Measurements from ENCODE around the gene BAG1.

BAG1 gene

DNA sequence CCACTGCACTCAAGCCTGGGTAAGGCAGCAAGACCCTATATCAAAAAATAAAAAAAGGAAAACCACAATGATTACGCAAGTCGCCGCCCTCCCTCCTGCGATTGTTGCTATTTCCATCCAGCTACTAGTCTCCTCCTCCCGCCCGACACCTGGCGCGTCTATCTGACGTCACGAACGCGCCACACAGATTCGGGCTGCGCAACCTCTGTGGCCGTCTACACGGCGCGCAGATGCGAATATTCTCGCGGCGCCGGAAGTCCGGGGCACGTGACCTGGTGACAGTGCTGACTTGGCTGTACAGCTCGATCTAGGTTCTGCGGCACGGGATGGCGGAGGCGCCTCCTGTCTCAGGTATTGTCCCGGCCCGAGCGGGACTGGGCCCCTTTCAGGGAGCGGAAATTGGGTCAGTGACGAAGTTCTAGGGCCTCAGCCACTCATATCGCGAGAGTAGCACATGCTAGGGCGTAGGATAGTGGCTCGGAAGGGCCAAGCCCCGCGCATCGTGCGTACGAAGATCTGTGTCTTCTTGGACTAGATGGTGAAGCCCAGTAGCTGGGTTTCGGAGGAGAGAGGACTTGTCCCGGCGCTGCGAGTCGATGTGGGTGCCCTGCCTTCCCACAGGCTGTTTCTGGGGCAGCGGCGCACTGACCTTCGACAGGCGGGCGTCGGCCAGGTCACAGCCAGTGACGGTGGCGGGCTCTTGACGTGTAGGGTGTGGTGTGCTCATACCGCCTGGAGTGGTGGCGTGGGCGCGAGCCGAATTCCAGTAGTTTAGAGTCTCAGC, 25.9 kb upstream of the BAG1 start, which contains the start of gene NFX1:
NFX1 (plus strand) TSS at position 270 of the 784 bp plus-strand sequence; CDS start at position 327, 57 bp downstream.
- DNase-seq (ENCODE audit: low read depth), result peak; percentile 99
- no peak for TF ChIP-seq CTCF (IDR thresholded peaks at IDR 0.05; ENCODE audit: insufficient read depth, low read depth, low read length, missing control alignments)
- H3K4me3 ChIP-seq (ENCODE audit: low read length), result peak within 1 kb of the TSS; percentile 94

GRCh38 chr9:33289936-33290246, 25.4 kb upstream of the BAG1 start:
- no peak for DNase-seq (ENCODE audit: low read depth)
- H3K4me3 ChIP-seq (ENCODE audit: low read length), result peak overlapping the region; percentile 94
- TF ChIP-seq CTCF (IDR thresholded peaks at IDR 0.05; ENCODE audit: insufficient read depth, low read depth, low read length, missing control alignments), result no peak

- no peak for TF ChIP-seq CTCF (IDR thresholded peaks at IDR 0.05; ENCODE audit: insufficient read depth, low read depth, low read length, missing control alignments)
- H3K4me3 ChIP-seq (ENCODE audit: low read length), result peak overlapping the region; percentile 94
- DNase-seq (ENCODE audit: low read depth), result no peak
Observed at GRCh38 chr9:33289496-33289895, 25.0 kb upstream of the BAG1 start.

DNA sequence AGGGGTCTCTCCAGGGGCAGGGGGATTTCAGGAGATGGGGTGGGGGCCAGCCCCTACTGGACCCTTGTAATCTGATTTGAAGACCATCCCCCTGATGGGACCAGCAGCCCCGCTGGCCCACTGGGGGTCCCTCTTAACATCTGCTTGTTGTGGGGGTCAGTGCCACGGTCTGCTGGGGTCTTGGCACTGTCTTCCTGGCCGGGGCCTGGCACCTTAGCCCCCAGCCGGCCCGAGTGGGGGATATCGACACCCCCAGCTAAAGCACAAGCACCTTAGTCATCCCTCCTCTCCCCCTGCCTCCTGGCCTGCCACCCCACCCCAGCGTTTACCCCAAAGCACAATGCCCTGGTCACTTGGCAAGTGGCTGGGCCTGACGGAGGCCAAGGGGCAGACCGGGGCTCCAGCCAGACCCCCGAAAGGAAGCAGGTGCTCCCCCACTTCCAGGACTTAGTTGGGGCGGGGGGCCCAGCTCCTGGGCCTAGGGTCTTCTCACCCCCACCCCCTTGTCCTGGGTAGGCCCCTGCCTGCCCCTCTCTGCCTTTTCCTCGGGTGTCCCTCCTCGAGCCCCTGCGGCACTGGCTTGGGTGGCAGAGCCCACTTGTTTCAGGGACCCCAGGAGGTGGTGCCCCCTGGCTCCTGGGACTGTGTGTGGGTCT, 24.4 kb upstream of the BAG1 start:
- H3K4me3 ChIP-seq (ENCODE audit: low read length), result no peak overlapping the region

DNA sequence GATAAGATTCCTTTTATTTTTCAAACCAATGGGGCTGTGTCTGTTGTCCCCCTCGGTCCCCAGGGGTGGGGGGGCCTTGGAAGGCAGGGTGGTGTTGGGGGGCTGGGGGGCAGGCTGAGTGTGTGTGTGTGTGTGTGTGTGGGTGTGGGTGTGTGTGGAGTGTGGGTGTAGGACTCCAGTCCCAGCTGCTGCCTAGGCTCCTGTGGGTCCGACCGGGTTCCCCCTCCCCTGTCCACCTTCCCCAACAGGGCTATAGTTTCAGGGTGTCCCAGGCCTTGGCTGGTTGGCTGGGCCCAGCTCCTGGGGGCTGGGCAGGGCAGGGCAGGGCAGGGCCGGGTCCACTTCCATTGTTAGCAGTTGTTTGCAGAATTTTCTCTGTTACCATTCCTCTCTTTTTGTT, 23.7 kb upstream of the BAG1 start:
- no peak overlapping the region for H3K4me3 ChIP-seq (ENCODE audit: low read length)
- DNase-seq (ENCODE audit: low read depth), result no peak
- no peak for TF ChIP-seq CTCF (IDR thresholded peaks at IDR 0.05; ENCODE audit: insufficient read depth, low read depth, low read length, missing control alignments)

More for the DNA sequence above, 24.4 kb upstream of the BAG1 start:
- no peak for TF ChIP-seq CTCF (IDR thresholded peaks at IDR 0.05; ENCODE audit: insufficient read depth, low read depth, low read length, missing control alignments)
- no peak for DNase-seq (ENCODE audit: low read depth)

GRCh38 chr9:33287087-33287490, 22.6 kb upstream of the BAG1 start:
- H3K4me3 ChIP-seq (ENCODE audit: low read length), result no peak overlapping the region
- peak; percentile 87 for TF ChIP-seq CTCF (IDR thresholded peaks at IDR 0.05; ENCODE audit: insufficient read depth, low read depth, low read length, missing control alignments)
- DNase-seq (ENCODE audit: low read depth), result peak; percentile 72

All from epithelial cell of esophagus (primary cell).